DND-41 (cell line): ENCODE measurements around the gene OTOS.

ENCODE experiments used
- ATAC-seq: fragments of 200-7000 bp; cut with Tn5 transposase; 3 replicates; pipeline ENCODE4 v1.9.1; 2021; ENCODE audit warnings: low read depth; ENCODE audit not compliant: insufficient read depth
- DNase-seq: peaks from one replicate; pipeline ENCODE4 v3.0.0-alpha.2; 2020
- H2AFZ ChIP-seq: 2 replicates; pipeline ENCODE4 v1.6.0; 2012; ENCODE audit warnings: low read depth, low read length
- H3K27ac ChIP-seq: 2 replicates; pipeline ENCODE4 v1.5.1; 2012; ENCODE audit warnings: low read length, inconsistent platforms
- H3K27me3 ChIP-seq: fragments of 200-600 bp; sonication (generic); 2 replicates; pipeline ENCODE4 v1.6.0; 2012; ENCODE audit warnings: low read length, mild to moderate bottlenecking, inconsistent platforms; ENCODE audit not compliant: insufficient read depth, poor library complexity
- H3K36me3 ChIP-seq: 2 replicates; pipeline ENCODE4 v1.5.1; 2012; ENCODE audit warnings: low read length, inconsistent platforms; ENCODE audit not compliant: insufficient read depth
- H3K4me1 ChIP-seq: 2 replicates; pipeline ENCODE4 v1.5.1; 2012; ENCODE audit warnings: mild to moderate bottlenecking, low read length; ENCODE audit not compliant: insufficient read depth
- H3K4me2 ChIP-seq: 2 replicates; pipeline ENCODE4 v1.6.0; 2012; ENCODE audit warnings: mild to moderate bottlenecking, moderate library complexity, low read length, inconsistent platforms; ENCODE audit not compliant: insufficient read depth
- H3K4me3 ChIP-seq, 2 experiments: fragments of 200-600 bp in 1 of 2; shearing (Covaris generic) in 1 of 2; 2 replicates each; pipeline ENCODE4 v1.5.1; 2012 to 2016; ENCODE audit warnings: inconsistent platforms in 2 of 2, low read length in 2 of 2, mild to moderate bottlenecking in 2 of 2, low read depth in 1 of 2, moderate library complexity in 1 of 2
- H3K79me2 ChIP-seq: 2 replicates; pipeline ENCODE4 v1.6.0; 2012; ENCODE audit warnings: low read length, inconsistent platforms; ENCODE audit not compliant: insufficient read depth
- H3K9ac ChIP-seq: 2 replicates; pipeline ENCODE4 v1.6.0; 2012; ENCODE audit warnings: low read depth, mild to moderate bottlenecking, inconsistent platforms, low read length, moderate library complexity
- H3K9me3 ChIP-seq: 2 replicates; pipeline ENCODE4 v1.5.1; 2012; ENCODE audit warnings: low read length, moderate library complexity, mild to moderate bottlenecking, inconsistent platforms; ENCODE audit not compliant: insufficient read depth, severe bottlenecking
- H4K20me1 ChIP-seq: 2 replicates; pipeline ENCODE4 v1.6.0; 2012; ENCODE audit warnings: low read length; ENCODE audit not compliant: insufficient read depth
- CTCF ChIP-seq: IDR thresholded peaks from 2 replicates; pipeline ENCODE4 v1.5.1; 2012; ENCODE audit warnings: borderline replicate concordance, low read length, moderate library complexity, mild to moderate bottlenecking; ENCODE audit not compliant: poor library complexity, severe bottlenecking; ENCODE audit errors: extremely low read depth
- EZH2 ChIP-seq: IDR thresholded peaks from 3 replicates; pipeline ENCODE4 v1.6.1; 2012; ENCODE audit warnings: borderline replicate concordance, low read depth, mild to moderate bottlenecking, moderate library complexity, low read length, inconsistent platforms; ENCODE audit not compliant: severe bottlenecking

OTOS gene

GRCh38 chr2:240159251-240159839 is 18.9 kb upstream of the OTOS start:
- no peak overlapping the region for H3K9ac ChIP-seq
- ATAC-seq, result no peak

GRCh38 chr2:240157147-240157470 is 16.7 kb upstream of the OTOS start:
- peaks cover 4% of the 10 kb centered on the region; the same call in 1 of the 2 replicates for H4K20me1 ChIP-seq
- DNase-seq, result no peak
- no peaks in the 10 kb centered on the region for H3K27me3 ChIP-seq
- no peak overlapping the region for H3K4me3 ChIP-seq
- no peak overlapping the region for H3K27ac ChIP-seq
- no peaks in the 10 kb centered on the region for H3K4me1 ChIP-seq
- no peaks in the 10 kb centered on the region for H3K79me2 ChIP-seq
- H3K9me3 ChIP-seq, result no peaks in the 10 kb centered on the region
- TF ChIP-seq EZH2, result no peak
- no peak for TF ChIP-seq CTCF
- no peak overlapping the region for H2AFZ ChIP-seq
- no peaks in the 10 kb centered on the region for H3K36me3 ChIP-seq
- H3K4me2 ChIP-seq, result no peak overlapping the region
- ATAC-seq, result 0 out of 3 replicates have a peak, but pooled peaks have one; percentile 33
- H3K9ac ChIP-seq, result no peak overlapping the region

More at GRCh38 chr2:240159251-240159839, 18.9 kb upstream of the OTOS start:
- H2AFZ ChIP-seq, result no peak overlapping the region
- DNase-seq, result no peak
- no peak overlapping the region for H3K27ac ChIP-seq
- no peaks in the 10 kb centered on the region for H3K9me3 ChIP-seq
- H3K27me3 ChIP-seq, result no peaks in the 10 kb centered on the region
- peaks cover 4% of the 10 kb centered on the region; the same call in 1 of the 2 replicates for H4K20me1 ChIP-seq
- H3K36me3 ChIP-seq, result no peaks in the 10 kb centered on the region
- H3K4me3 ChIP-seq, result no peak overlapping the region
- TF ChIP-seq CTCF (no peak), EZH2 (no peak)
- H3K4me1 ChIP-seq, result no peaks in the 10 kb centered on the region
- H3K4me2 ChIP-seq, result no peak overlapping the region
- H3K79me2 ChIP-seq, result no peaks in the 10 kb centered on the region

- peaks cover 4% of the 10 kb centered on the region; the same call in 1 of the 2 replicates for H4K20me1 ChIP-seq
- H3K27me3 ChIP-seq, result no peaks in the 10 kb centered on the region
- H3K36me3 ChIP-seq, result no peaks in the 10 kb centered on the region
- ATAC-seq (no peak), DNase-seq (no peak)
- H3K4me2 ChIP-seq, result no peak overlapping the region
- H3K79me2 ChIP-seq, result no peaks in the 10 kb centered on the region
- no peak overlapping the region for H3K9ac ChIP-seq
- H3K9me3 ChIP-seq, result no peaks in the 10 kb centered on the region
- H3K4me3 ChIP-seq, result no peak overlapping the region
- no peak overlapping the region for H3K27ac ChIP-seq
- no peaks in the 10 kb centered on the region for H3K4me1 ChIP-seq
- no peak overlapping the region for H2AFZ ChIP-seq
- TF ChIP-seq EZH2 (no peak), CTCF (no peak)
Observed at GRCh38 chr2:240156435-240157146, 16.1 kb upstream of the OTOS start.
